Liver (tissue), 9 donors: ENCODE results near the gene GDF11. TPM values are rescaled to one million over a fixed set of nuclear protein-coding genes. Genes with fewer than 3 reads are reported as not detected.

Experiments used
- DNase-seq: peaks from one replicate; pipeline ENCODE4 v3.0.0-alpha.2; 2017; ENCODE audit warnings: low spot score
- H3K27ac ChIP-seq, 2 donors: one replicate each; pipeline ENCODE4 v1.7.0; 2013; ENCODE audit warnings: inconsistent platforms in 2 of 2, low read length in 2 of 2, control low read depth in 1 of 2, low read depth in 1 of 2, mild to moderate bottlenecking in 1 of 2
- H3K27me3 ChIP-seq, 4 donors: one replicate each; pipeline versions ENCODE4 v1.6.1 to v1.7.0; 2013; ENCODE audit warnings: low read length in 3 of 4, inconsistent platforms in 1 of 4, mild to moderate bottlenecking in 1 of 4, moderate library complexity in 1 of 4; ENCODE audit not compliant: control insufficient read depth in 4 of 4, insufficient read depth in 4 of 4
- H3K36me3 ChIP-seq, 4 donors: one replicate each; pipeline versions ENCODE4 v1.6.1 to v1.7.0; 2013; ENCODE audit warnings: low read length in 3 of 4, mild to moderate bottlenecking in 3 of 4, low read depth in 1 of 4, moderate library complexity in 1 of 4; ENCODE audit not compliant: control insufficient read depth in 4 of 4, insufficient read depth in 3 of 4
- H3K4me1 ChIP-seq, 4 donors: one replicate each; pipeline versions ENCODE4 v1.6.1 to v1.7.0; 2013; ENCODE audit warnings: low read length in 3 of 4, mild to moderate bottlenecking in 3 of 4, moderate library complexity in 1 of 4; ENCODE audit not compliant: control insufficient read depth in 4 of 4, insufficient read depth in 4 of 4
- H3K4me3 ChIP-seq, 3 donors: one replicate each; pipeline versions ENCODE4 v1.6.1 to v1.7.0; 2013; ENCODE audit warnings: low read length in 3 of 3, control low read depth in 1 of 3, low read depth in 1 of 3, mild to moderate bottlenecking in 1 of 3
- H3K9ac ChIP-seq, 2 donors: one replicate each; pipeline ENCODE4 v1.7.0; 2013; ENCODE audit warnings: low read length in 2 of 2, mild to moderate bottlenecking in 2 of 2, moderate library complexity in 2 of 2, control low read depth in 1 of 2, low read depth in 1 of 2
- H3K9me3 ChIP-seq, 4 donors: one replicate each; pipeline versions ENCODE4 v1.6.1 to v1.7.0; 2013; ENCODE audit warnings: low read length in 3 of 4; ENCODE audit not compliant: control insufficient read depth in 4 of 4
- EGR1 ChIP-seq, 2 donors: IDR thresholded peaks; 2 replicates each; pipeline ENCODE4 v1.6.1; 2016 to 2018; ENCODE audit warnings: antibody characterized with exemption in 2 of 2, low read depth in 2 of 2
- FOXA1 ChIP-seq: IDR thresholded peaks from 2 replicates; pipeline ENCODE4 v1.6.1; 2016; ENCODE audit warnings: antibody characterized with exemption
- FOXA2 ChIP-seq: IDR thresholded peaks from 2 replicates; pipeline ENCODE4 v1.6.1; 2016; ENCODE audit warnings: antibody characterized with exemption
- GABPA ChIP-seq, 2 donors: IDR thresholded peaks in 1 of 2; conservative IDR thresholded peaks in 1 of 2; 2 replicates each; pipeline ENCODE4 v1.6.1; 2016; ENCODE audit warnings: antibody characterized with exemption in 2 of 2, mild to moderate bottlenecking in 1 of 2, moderate library complexity in 1 of 2
- HNF4A ChIP-seq, 2 donors: conservative IDR thresholded peaks; 2 replicates each; pipeline ENCODE4 v1.6.1; 2016; ENCODE audit warnings: antibody characterized with exemption in 2 of 2, mild to moderate bottlenecking in 2 of 2
- JUND ChIP-seq, 2 donors: IDR thresholded peaks; 2 replicates each; pipeline ENCODE4 v1.6.1; 2016; ENCODE audit warnings: antibody characterized with exemption in 2 of 2
- NR2F2 ChIP-seq: IDR thresholded peaks from 2 replicates; pipeline ENCODE4 v1.6.1; 2016; ENCODE audit warnings: antibody characterized with exemption
- RAD21 ChIP-seq, 2 donors: IDR thresholded peaks; 2 replicates each; pipeline ENCODE4 v1.6.1; 2016; ENCODE audit warnings: antibody characterized with exemption in 2 of 2, mild to moderate bottlenecking in 2 of 2
- RXRA ChIP-seq, 2 donors: IDR thresholded peaks; 2 replicates each; pipeline ENCODE4 v1.6.1; 2017 to 2018; ENCODE audit warnings: antibody characterized with exemption in 2 of 2, mild to moderate bottlenecking in 1 of 2
- SP1 ChIP-seq: IDR thresholded peaks from 2 replicates; pipeline ENCODE4 v1.6.1; 2018; ENCODE audit warnings: antibody characterized with exemption, mild to moderate bottlenecking
- YY1 ChIP-seq: IDR thresholded peaks from 2 replicates; pipeline ENCODE4 v1.6.1; 2016; ENCODE audit warnings: antibody characterized with exemption, mild to moderate bottlenecking
- WGBS: extraction: QIAGEN DNeasy Blood & Tissue Kit; methylation state at CpG from one replicate; pipeline ENCODE4 v1.1.7; 2013; 5-methylcytosine and 5-hydroxymethylcytosine counted together
- polyA plus RNA-seq, 2 donors: library from polyadenylated mRNA; stranded (reverse) in 1 of 2; unstranded in 1 of 2; fragments of 200-250 nt in 1 of 2; fragments of >200 nt in 1 of 2; fragmentation: Nextera tagmentation in 1 of 2; extraction: Ambion mirVana in 1 of 2; gene quantifications; one replicate each; pipeline versions ENCODE4 v1.2.1 to v1.2.3, GENCODE V29; 2013 to 2015
- total RNA-seq, 2 donors: library from RNA; depleted of rRNA; stranded (reverse); fragments of >200 nt; gene quantifications; one replicate each; pipeline ENCODE4 v1.2.3, GENCODE V29; 2014
- TF ChIP-seq, protein P1 (sequence below): IDR thresholded peaks from 2 replicates; pipeline ENCODE4 v1.6.1; 2016; ENCODE audit warnings: antibody characterized with exemption, mild to moderate bottlenecking
- TF ChIP-seq, protein P2 (sequence below): IDR thresholded peaks from 2 replicates; pipeline ENCODE4 v1.6.1; 2016; ENCODE audit warnings: antibody characterized with exemption
- TF ChIP-seq, protein P3 (sequence below): IDR thresholded peaks from 2 replicates; pipeline ENCODE4 v1.6.1; 2016; ENCODE audit warnings: antibody characterized with exemption
- TF ChIP-seq, protein P4 (sequence below): IDR thresholded peaks from 2 replicates; pipeline ENCODE4 v1.6.1; 2016; ENCODE audit warnings: antibody characterized with exemption
- TF ChIP-seq, protein P5 (sequence below): fragments of 150-350 bp; IDR thresholded peaks from 2 replicates; pipeline ENCODE4 v1.5.1; 2017; ENCODE audit warnings: improper control_type of control experiment, low read depth, low read length; ENCODE audit not compliant: missing input control
- donor health status: healthy.
- donor health status: healthy.
- donor health status: healthy.
- donor health status: healthy.
- donor health status: healthy.

The GDF11 gene
- total and polyA plus RNA-seq, 4 donors = 0.40 to 5.0 (median 0.70) TPM

DNA sequence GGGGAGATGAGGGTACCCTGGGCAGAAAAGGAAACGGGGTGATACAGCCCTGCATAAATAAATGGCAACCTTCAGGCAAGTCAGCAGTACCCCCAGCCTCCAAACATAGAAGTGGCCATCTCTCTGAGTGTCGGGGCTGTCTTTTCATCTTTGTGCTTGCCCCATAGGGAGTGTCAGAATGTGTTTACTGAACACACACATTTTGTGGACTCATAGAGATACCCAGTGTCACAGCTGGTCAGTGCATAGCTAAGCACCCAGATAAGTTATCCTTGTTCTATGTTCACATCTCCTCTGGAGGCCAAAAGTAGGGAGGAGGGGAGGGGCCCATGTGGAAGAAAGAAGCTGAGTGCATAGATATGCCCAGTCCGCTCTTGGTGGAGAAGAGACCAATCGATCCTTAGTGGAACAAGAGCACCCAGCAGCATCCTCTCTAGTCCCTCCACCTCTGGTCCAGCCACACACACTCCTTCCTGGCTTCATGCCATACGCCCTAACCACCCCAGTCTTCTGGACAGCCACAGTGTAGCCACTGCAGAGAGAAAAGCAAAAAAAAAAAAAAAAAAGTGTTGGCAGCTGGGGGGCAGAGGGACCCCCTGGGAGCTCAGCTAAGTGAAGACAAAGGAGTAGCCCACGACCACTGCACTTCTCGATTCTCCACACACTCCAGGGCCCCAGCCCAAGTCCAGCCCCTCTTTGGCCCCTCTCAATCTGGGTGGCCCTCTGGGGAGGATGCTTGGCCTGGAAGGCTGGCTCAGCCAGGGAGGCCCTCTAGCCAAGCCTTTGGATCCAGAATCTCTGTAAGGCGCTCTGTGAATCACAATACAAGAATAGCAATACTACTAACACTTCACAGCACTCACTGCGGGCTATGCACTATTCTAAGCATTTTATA is 37.9 kb upstream of the GDF11 start:
- TF ChIP-seq, protein P1, sequence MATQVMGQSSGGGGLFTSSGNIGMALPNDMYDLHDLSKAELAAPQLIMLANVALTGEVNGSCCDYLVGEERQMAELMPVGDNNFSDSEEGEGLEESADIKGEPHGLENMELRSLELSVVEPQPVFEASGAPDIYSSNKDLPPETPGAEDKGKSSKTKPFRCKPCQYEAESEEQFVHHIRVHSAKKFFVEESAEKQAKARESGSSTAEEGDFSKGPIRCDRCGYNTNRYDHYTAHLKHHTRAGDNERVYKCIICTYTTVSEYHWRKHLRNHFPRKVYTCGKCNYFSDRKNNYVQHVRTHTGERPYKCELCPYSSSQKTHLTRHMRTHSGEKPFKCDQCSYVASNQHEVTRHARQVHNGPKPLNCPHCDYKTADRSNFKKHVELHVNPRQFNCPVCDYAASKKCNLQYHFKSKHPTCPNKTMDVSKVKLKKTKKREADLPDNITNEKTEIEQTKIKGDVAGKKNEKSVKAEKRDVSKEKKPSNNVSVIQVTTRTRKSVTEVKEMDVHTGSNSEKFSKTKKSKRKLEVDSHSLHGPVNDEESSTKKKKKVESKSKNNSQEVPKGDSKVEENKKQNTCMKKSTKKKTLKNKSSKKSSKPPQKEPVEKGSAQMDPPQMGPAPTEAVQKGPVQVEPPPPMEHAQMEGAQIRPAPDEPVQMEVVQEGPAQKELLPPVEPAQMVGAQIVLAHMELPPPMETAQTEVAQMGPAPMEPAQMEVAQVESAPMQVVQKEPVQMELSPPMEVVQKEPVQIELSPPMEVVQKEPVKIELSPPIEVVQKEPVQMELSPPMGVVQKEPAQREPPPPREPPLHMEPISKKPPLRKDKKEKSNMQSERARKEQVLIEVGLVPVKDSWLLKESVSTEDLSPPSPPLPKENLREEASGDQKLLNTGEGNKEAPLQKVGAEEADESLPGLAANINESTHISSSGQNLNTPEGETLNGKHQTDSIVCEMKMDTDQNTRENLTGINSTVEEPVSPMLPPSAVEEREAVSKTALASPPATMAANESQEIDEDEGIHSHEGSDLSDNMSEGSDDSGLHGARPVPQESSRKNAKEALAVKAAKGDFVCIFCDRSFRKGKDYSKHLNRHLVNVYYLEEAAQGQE = no peak
- TF ChIP-seq GABPA (IDR thresholded peaks at IDR 0.05 in 1 of 2, conservative IDR thresholded peaks at IDR 0.05 in 1 of 2) (no peak), EGR1 (IDR thresholded peaks at IDR 0.05; ENCODE audit: low read depth in 2 of 2) (no peak), FOXA1 (no peak), NR2F2 (no peak), HNF4A (conservative IDR thresholded peaks at IDR 0.05) (no peak), RAD21 (IDR thresholded peaks at IDR 0.05) (no peak), RXRA (IDR thresholded peaks at IDR 0.05) (no peak), FOXA2 (no peak)
- TF ChIP-seq, protein P2, sequence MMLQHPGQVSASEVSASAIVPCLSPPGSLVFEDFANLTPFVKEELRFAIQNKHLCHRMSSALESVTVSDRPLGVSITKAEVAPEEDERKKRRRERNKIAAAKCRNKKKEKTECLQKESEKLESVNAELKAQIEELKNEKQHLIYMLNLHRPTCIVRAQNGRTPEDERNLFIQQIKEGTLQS = no peak
- TF ChIP-seq, protein P3, sequence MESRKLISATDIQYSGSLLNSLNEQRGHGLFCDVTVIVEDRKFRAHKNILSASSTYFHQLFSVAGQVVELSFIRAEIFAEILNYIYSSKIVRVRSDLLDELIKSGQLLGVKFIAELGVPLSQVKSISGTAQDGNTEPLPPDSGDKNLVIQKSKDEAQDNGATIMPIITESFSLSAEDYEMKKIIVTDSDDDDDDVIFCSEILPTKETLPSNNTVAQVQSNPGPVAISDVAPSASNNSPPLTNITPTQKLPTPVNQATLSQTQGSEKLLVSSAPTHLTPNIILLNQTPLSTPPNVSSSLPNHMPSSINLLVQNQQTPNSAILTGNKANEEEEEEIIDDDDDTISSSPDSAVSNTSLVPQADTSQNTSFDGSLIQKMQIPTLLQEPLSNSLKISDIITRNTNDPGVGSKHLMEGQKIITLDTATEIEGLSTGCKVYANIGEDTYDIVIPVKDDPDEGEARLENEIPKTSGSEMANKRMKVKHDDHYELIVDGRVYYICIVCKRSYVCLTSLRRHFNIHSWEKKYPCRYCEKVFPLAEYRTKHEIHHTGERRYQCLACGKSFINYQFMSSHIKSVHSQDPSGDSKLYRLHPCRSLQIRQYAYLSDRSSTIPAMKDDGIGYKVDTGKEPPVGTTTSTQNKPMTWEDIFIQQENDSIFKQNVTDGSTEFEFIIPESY = no peak
- TF ChIP-seq, protein P4, sequence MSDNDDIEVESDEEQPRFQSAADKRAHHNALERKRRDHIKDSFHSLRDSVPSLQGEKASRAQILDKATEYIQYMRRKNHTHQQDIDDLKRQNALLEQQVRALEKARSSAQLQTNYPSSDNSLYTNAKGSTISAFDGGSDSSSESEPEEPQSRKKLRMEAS = no peak

DNA sequence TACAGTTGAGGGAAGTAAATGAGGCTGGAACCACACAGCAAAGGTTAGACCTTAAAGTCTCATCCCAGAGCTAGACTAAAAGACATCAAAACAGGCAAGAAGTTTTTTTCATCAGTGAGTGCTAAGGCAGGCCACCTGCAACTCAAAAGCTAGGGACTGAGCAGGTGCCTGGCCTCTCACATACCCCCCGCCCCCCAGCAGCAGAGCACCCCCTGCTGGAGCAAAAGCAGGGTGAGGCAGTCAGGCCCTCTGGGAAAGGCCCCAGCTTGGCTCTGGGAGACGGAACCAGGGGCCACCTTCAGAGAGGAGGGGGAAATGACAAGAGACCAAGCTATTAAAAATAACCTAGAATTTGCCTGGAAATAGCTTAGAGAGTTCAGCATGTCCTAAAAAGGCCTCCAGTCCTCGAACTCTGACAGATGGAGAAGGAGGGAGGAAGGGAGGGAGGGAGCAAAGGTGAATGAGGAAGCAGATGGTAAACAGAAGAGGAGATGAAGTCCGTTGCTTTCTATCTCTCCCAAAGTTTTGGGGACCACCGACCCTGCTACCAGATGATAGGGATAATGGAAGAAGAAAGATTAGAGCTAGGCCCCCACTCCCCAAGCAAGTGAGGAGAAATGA is 37.0 kb upstream of the GDF11 start:
- no peaks in the 10 kb centered on the region for H3K27me3 ChIP-seq
- no peak overlapping the region for H3K9ac ChIP-seq
- no peaks in the 10 kb centered on the region for H3K9me3 ChIP-seq
- DNase-seq = no peak
- 42% methylated on average over 5 of the region's 5 CpGs for WGBS
- H3K27ac ChIP-seq = no peak overlapping the region
- peaks cover 0 to 9% (median 3%) of the 10 kb centered on the region in 4 donors for H3K4me1 ChIP-seq
- no peak overlapping the region for H3K4me3 ChIP-seq
- TF ChIP-seq, protein P3 = no peak
- TF ChIP-seq GABPA (IDR thresholded peaks at IDR 0.05 in 1 of 2, conservative IDR thresholded peaks at IDR 0.05 in 1 of 2) (no peak), SP1 (no peak), HNF4A (conservative IDR thresholded peaks at IDR 0.05) (no peak), YY1 (no peak), FOXA1 (no peak), NR2F2 (no peak), JUND (IDR thresholded peaks at IDR 0.05) (no peak), FOXA2 (no peak), RAD21 (IDR thresholded peaks at IDR 0.05) (peak in 1 of 2 donors; percentile 52)
- TF ChIP-seq, protein P5, sequence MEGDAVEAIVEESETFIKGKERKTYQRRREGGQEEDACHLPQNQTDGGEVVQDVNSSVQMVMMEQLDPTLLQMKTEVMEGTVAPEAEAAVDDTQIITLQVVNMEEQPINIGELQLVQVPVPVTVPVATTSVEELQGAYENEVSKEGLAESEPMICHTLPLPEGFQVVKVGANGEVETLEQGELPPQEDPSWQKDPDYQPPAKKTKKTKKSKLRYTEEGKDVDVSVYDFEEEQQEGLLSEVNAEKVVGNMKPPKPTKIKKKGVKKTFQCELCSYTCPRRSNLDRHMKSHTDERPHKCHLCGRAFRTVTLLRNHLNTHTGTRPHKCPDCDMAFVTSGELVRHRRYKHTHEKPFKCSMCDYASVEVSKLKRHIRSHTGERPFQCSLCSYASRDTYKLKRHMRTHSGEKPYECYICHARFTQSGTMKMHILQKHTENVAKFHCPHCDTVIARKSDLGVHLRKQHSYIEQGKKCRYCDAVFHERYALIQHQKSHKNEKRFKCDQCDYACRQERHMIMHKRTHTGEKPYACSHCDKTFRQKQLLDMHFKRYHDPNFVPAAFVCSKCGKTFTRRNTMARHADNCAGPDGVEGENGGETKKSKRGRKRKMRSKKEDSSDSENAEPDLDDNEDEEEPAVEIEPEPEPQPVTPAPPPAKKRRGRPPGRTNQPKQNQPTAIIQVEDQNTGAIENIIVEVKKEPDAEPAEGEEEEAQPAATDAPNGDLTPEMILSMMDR = peak; percentile 17
- TF ChIP-seq, protein P4 = no peak
- H3K36me3 ChIP-seq = no peaks in the 10 kb centered on the region

More for the DNA sequence above, 37.9 kb upstream of the GDF11 start:
- H3K36me3 ChIP-seq = no peaks in the 10 kb centered on the region
- no peak overlapping the region for H3K4me3 ChIP-seq
- 83% methylated on average over 9 of the region's 9 CpGs for WGBS
- no peaks in the 10 kb centered on the region for H3K27me3 ChIP-seq
- H3K4me1 ChIP-seq = peaks cover 0 to 9% (median 3%) of the 10 kb centered on the region in 4 donors
- H3K9me3 ChIP-seq = no peaks in the 10 kb centered on the region
- no peak overlapping the region for H3K9ac ChIP-seq
- H3K27ac ChIP-seq = no peak overlapping the region
- DNase-seq = no peak
